HG03175 (cell line): ENCODE results near the gene NDP.
"Not testable (repeated sequence)": the region's sequence is repeated elsewhere in the genome, so short reads cannot be mapped to it uniquely, and the experiment has no call there.

Experiments used
- ATAC-seq: cut with Tn5 transposase; IDR thresholded peaks from one replicate; pipeline ENCODE4 v1.9.1; 2021; ENCODE audit warnings: mild to moderate bottlenecking, moderate library complexity; ENCODE audit not compliant: unreplicated experiment

The NDP gene

GRCh38 chrX:43971966-43972961, 926 bp downstream of the NDP start:
- ATAC-seq, result no peak

GRCh38 chrX:43970528-43970927, 2.7 kb downstream of the NDP start:
- ATAC-seq, result no peak

GRCh38 chrX:43969504-43970501, 3.4 kb downstream of the NDP start:
- ATAC-seq, result no peak

- ATAC-seq, result no peak
Measured at GRCh38 chrX:43968359-43968781, 4.8 kb downstream of the NDP start.

GRCh38 chrX:43964936-43965335, 8.3 kb downstream of the NDP start:
- ATAC-seq, result no peak

GRCh38 chrX:43963726-43964125, 9.5 kb downstream of the NDP start:
- ATAC-seq, result no peak

- ATAC-seq, result no peak
Measured at GRCh38 chrX:43962636-43963035, 10.6 kb downstream of the NDP start.

- no peak for ATAC-seq
Measured at GRCh38 chrX:43961699-43962098, 11.5 kb downstream of the NDP start.

- no peak for ATAC-seq
Measured at GRCh38 chrX:43958529-43958928, 14.7 kb downstream of the NDP start.

- ATAC-seq, result no peak
Measured at GRCh38 chrX:43956034-43956433, 17.2 kb downstream of the NDP start.

- no peak for ATAC-seq
Measured at GRCh38 chrX:43953218-43953617, 20.0 kb downstream of the NDP start.

GRCh38 chrX:43949669-43950068, 23.5 kb downstream of the NDP start:
- ATAC-seq, result no peak

- no peak for ATAC-seq
Measured at GRCh38 chrX:43940816-43941474, 32.2 kb downstream of the NDP start.

- ATAC-seq, result no peak
Measured at GRCh38 chrX:43939187-43939926, 33.8 kb downstream of the NDP start.

- ATAC-seq, result not testable (repeated sequence)
Measured at GRCh38 chrX:43922032-43922431, 51.2 kb downstream of the NDP start.

- ATAC-seq, result not testable (repeated sequence)
Measured at GRCh38 chrX:43910772-43911171, 62.4 kb downstream of the NDP start.

- no peak for ATAC-seq
Measured at GRCh38 chrX:43910012-43910411, 63.2 kb downstream of the NDP start.

GRCh38 chrX:43909141-43909540, 64.0 kb downstream of the NDP start:
- no peak for ATAC-seq

- no peak for ATAC-seq
Measured at GRCh38 chrX:43899878-43900815, 73.0 kb downstream of the NDP start.
